Measurements from ENCODE around the gene CTH. TPM values are rescaled to one million over a fixed set of nuclear protein-coding genes. Genes with fewer than 3 reads are reported as not detected.

The CTH gene
- total RNA-seq, 4 donors from 2014 or later: 1.7 to 4.4 (median 2.8) TPM

GRCh38 chr1:70400335-70400734, 10.7 kb upstream of the CTH start:
- no peaks in the 10 kb centered on the region for H3K4me1 ChIP-seq
- TF ChIP-seq POLR2A (IDR thresholded peaks at IDR 0.05) (no peak), CTCF (IDR thresholded peaks at IDR 0.05) (no peak)
- no peak overlapping the region for H3K27ac ChIP-seq
- H3K9me3 ChIP-seq: no peaks in the 10 kb centered on the region
- no peak overlapping the region for H3K4me3 ChIP-seq
- DNase-seq: no peak
- H3K27me3 ChIP-seq: no peaks in the 10 kb centered on the region
- no peaks in the 10 kb centered on the region for H3K36me3 ChIP-seq

- no peak for DNase-seq
Observed at GRCh38 chr1:70401974-70402373, 9.1 kb upstream of the CTH start.

GRCh38 chr1:70403759-70404158, 7.3 kb upstream of the CTH start:
- no peaks in the 10 kb centered on the region for H3K27me3 ChIP-seq
- H3K36me3 ChIP-seq: no peaks in the 10 kb centered on the region
- DNase-seq: no peak
- no peak overlapping the region for H3K4me3 ChIP-seq
- H3K9me3 ChIP-seq: no peaks in the 10 kb centered on the region
- no peaks in the 10 kb centered on the region for H3K4me1 ChIP-seq
- TF ChIP-seq POLR2A (IDR thresholded peaks at IDR 0.05) (no peak), CTCF (IDR thresholded peaks at IDR 0.05) (no peak)
- no peak overlapping the region for H3K27ac ChIP-seq

More at GRCh38 chr1:70401974-70402373, 9.1 kb upstream of the CTH start:
- Histone ChIP-seq H3K9me3 (no peaks in the 10 kb centered on the region), H3K4me1 (no peaks in the 10 kb centered on the region), H3K27me3 (no peaks in the 10 kb centered on the region), H3K4me3 (no peak overlapping the region), H3K36me3 (no peaks in the 10 kb centered on the region), H3K27ac (no peak overlapping the region)
- TF ChIP-seq POLR2A (IDR thresholded peaks at IDR 0.05) (no peak), CTCF (IDR thresholded peaks at IDR 0.05) (no peak)

- TF ChIP-seq POLR2A (IDR thresholded peaks at IDR 0.05): no peak
- no peak for TF ChIP-seq CTCF (IDR thresholded peaks at IDR 0.05)
- Histone ChIP-seq H3K27ac (no peak overlapping the region), H3K9me3 (no peaks in the 10 kb centered on the region), H3K4me3 (no peak overlapping the region), H3K36me3 (no peaks in the 10 kb centered on the region), H3K4me1 (peaks cover 0 to 4% (median 2%) of the 10 kb centered on the region in 4 donors), H3K27me3 (no peaks in the 10 kb centered on the region)
- DNase-seq: no peak
Observed at GRCh38 chr1:70405780-70406416, 5.2 kb upstream of the CTH start.

GRCh38 chr1:70409136-70409535, 1.9 kb upstream of the CTH start:
- Histone ChIP-seq H3K4me3 (no peak overlapping the region), H3K27ac (no peak overlapping the region), H3K4me1 (peaks cover 0 to 15% (median 2%) of the 10 kb centered on the region in 4 donors), H3K9me3 (no peaks in the 10 kb centered on the region), H3K27me3 (no peaks in the 10 kb centered on the region), H3K36me3 (no peaks in the 10 kb centered on the region)
- DNase-seq: no peak
- TF ChIP-seq CTCF (IDR thresholded peaks at IDR 0.05): no peak
- TF ChIP-seq POLR2A (IDR thresholded peaks at IDR 0.05): no peak
